RWPE2 (cell line): ENCODE results near the gene AIDA.

Source experiments
- ATAC-seq: fragments of 200-7000 bp; cut with Tn5 transposase; 3 replicates; pipeline ENCODE4 v1.9.1; 2021; ENCODE audit warnings: low read depth
- DNase-seq: peaks from one replicate; pipeline ENCODE4 v3.0.0-alpha.2; 2020; ENCODE audit warnings: low spot score
- H3K27ac ChIP-seq: fragments of 450-650 bp; 2 replicates; pipeline ENCODE4 v1.5.1; 2017; ENCODE audit warnings: mild to moderate bottlenecking; ENCODE audit not compliant: poor library complexity, severe bottlenecking
- H3K27me3 ChIP-seq: fragments of 250-450 bp; sonication (Bioruptor Pico); 2 replicates; pipeline ENCODE4 v1.5.1; 2021; ENCODE audit warnings: mild to moderate bottlenecking, moderate library complexity; ENCODE audit not compliant: insufficient read depth, poor library complexity, severe bottlenecking
- H3K36me3 ChIP-seq: fragments of 250-450 bp; sonication (Bioruptor Pico); 2 replicates; pipeline ENCODE4 v1.5.1; 2020; ENCODE audit warnings: low read depth, mild to moderate bottlenecking, moderate library complexity
- H3K4me1 ChIP-seq: fragments of 250-450 bp; sonication (Bioruptor Pico); 2 replicates; pipeline ENCODE4 v1.5.1; 2021; ENCODE audit warnings: mild to moderate bottlenecking, moderate library complexity; ENCODE audit not compliant: insufficient read depth, poor library complexity, severe bottlenecking
- H3K4me3 ChIP-seq: fragments of 250-450 bp; sonication (Bioruptor Pico); 2 replicates; pipeline ENCODE4 v1.5.1; 2021; ENCODE audit warnings: mild to moderate bottlenecking, moderate library complexity; ENCODE audit not compliant: severe bottlenecking
- H3K9me3 ChIP-seq: fragments of 250-450 bp; sonication (Bioruptor Pico); 2 replicates; pipeline ENCODE4 v1.5.1; 2021; ENCODE audit warnings: mild to moderate bottlenecking, moderate library complexity; ENCODE audit not compliant: severe bottlenecking
- TF ChIP-seq, protein P1 (sequence below): fragments of 450-650 bp; IDR thresholded peaks from one replicate; pipeline ENCODE4 v1.5.1; 2017; ENCODE audit warnings: mild to moderate bottlenecking, moderate library complexity; ENCODE audit not compliant: poor library complexity, severe bottlenecking

The AIDA gene

DNA sequence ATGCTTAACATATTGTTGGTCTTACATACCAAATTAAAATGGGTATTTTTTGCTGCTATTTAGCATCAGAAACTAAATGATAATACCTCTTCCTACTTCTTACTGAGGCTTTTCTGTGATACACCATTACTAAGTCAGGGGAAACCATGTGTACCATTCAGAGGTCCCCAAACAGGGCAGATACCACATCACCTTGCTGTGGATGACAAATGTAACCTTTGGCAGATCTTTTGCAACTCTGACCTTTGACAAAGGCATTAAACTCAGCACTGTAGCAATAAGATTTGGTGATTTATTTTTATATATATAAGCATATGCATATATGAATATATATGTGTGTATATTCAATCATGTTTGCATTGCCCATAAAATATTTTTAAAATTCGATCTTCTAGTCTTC, 27.6 kb upstream of the AIDA start:
- TF ChIP-seq, protein P1, sequence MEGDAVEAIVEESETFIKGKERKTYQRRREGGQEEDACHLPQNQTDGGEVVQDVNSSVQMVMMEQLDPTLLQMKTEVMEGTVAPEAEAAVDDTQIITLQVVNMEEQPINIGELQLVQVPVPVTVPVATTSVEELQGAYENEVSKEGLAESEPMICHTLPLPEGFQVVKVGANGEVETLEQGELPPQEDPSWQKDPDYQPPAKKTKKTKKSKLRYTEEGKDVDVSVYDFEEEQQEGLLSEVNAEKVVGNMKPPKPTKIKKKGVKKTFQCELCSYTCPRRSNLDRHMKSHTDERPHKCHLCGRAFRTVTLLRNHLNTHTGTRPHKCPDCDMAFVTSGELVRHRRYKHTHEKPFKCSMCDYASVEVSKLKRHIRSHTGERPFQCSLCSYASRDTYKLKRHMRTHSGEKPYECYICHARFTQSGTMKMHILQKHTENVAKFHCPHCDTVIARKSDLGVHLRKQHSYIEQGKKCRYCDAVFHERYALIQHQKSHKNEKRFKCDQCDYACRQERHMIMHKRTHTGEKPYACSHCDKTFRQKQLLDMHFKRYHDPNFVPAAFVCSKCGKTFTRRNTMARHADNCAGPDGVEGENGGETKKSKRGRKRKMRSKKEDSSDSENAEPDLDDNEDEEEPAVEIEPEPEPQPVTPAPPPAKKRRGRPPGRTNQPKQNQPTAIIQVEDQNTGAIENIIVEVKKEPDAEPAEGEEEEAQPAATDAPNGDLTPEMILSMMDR, result no peak
- DNase-seq, result no peak
- no peaks in the 10 kb centered on the region for H3K27me3 ChIP-seq
- H3K36me3 ChIP-seq, result no peaks in the 10 kb centered on the region
- H3K4me3 ChIP-seq, result no peak overlapping the region
- no peaks in the 10 kb centered on the region for H3K4me1 ChIP-seq
- H3K27ac ChIP-seq, result no peak overlapping the region
- no peaks in the 10 kb centered on the region for H3K9me3 ChIP-seq
- no peak for ATAC-seq

DNA sequence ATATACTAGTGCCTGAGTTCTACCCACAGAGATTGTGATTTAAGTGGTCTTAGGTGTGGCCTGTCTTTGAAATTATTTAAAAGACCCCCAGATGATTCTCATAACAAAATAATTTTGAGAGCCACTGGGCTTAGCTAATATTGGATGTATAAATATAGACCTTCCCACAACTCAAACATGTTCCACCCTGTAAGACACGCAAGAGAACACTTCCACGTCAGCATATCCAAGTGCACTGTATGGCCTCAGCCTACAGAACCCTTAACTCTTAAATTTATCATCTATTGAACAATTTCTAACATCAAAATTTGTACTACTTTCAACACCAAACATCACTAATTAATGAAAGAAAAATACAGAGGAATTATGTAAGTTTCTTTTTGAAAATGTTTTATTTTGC, 27.2 kb upstream of the AIDA start:
- Histone ChIP-seq H3K9me3 (no peaks in the 10 kb centered on the region), H3K4me3 (no peak overlapping the region), H3K4me1 (no peaks in the 10 kb centered on the region), H3K27me3 (no peaks in the 10 kb centered on the region), H3K36me3 (no peaks in the 10 kb centered on the region), H3K27ac (no peak overlapping the region)
- DNase-seq (no peak), ATAC-seq (no peak)
- TF ChIP-seq, protein P1, result no peak

DNA sequence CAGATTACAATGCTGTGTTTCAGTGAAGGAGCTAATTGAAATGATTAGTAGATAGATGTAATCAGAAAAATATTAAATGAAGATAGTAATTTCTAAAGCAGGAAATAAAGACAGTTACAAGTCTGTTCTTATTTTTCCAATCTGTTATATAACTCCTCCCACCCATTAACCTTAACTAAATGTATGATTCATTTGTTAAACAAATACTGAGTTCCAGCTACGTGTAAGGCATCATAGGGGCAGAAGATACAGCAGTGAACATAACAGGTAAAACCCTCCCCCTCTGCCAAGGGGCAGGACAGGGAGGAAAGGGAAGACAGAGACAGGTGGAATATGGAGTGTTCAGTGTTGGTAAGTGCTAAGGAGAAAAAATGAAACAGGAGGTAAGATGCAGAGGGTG, 24.7 kb upstream of the AIDA start, which contains the start of gene FAM177B:
TSS of gene FAM177B (plus strand) at position 231 of the 400 bp plus-strand sequence. CDS start 9,344 bp downstream, outside the sequence.
- Histone ChIP-seq H3K4me3 (no peak within 1 kb of the TSS), H3K4me1 (no peaks in the 10 kb centered on the region), H3K27ac (no peak within 1 kb of the TSS), H3K27me3 (no peaks in the 10 kb centered on the region), H3K36me3 (peaks cover 10% of the 10 kb centered on the region), H3K9me3 (no peaks in the 10 kb centered on the region)
- DNase-seq (no peak), ATAC-seq (peak; percentile 55)
- TF ChIP-seq, protein P1, result no peak

DNA sequence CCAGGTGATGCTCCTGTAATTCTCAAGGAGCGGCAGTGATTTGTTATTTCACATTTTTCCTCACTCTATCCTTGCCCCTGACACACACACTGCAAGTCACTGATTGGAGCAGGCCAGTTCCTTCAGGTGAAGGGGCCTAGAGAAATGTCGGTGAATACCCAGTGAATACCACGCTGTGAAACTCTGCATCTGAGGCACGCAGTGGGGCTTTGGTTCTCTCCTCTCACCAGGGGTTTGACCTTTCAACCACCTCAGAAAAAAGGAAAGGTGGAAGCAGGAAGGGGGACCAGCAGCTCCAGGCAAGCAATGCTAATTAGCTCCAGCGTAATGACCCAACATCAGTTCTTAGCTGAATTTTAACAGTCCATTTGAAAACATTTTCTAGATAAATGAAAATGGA, 24.2 kb upstream of the AIDA start:
- Histone ChIP-seq H3K9me3 (no peaks in the 10 kb centered on the region), H3K27me3 (no peaks in the 10 kb centered on the region), H3K4me3 (no peak overlapping the region), H3K4me1 (no peaks in the 10 kb centered on the region), H3K36me3 (peaks cover 15% of the 10 kb centered on the region), H3K27ac (no peak overlapping the region)
- no peak for DNase-seq
- TF ChIP-seq, protein P1, result no peak
- ATAC-seq, result no peak

DNA sequence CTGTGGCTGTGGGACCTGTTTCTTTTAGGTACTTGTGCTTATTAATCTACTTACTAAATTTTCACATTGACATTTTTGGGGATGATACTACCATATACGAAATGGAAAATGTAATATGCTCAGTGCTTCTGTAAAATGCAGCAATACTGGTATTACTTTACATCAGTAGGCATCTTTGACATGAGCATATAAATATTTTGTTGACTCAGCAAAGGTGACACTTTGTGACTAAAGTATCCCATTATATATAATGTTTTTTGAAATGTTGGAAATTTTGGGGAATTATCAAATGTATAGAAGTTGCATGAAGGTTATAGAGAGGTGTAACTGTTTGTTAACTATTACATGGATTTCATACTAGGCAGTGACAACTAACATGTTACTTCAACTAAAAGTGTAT, 22.4 kb upstream of the AIDA start:
- ATAC-seq (no peak), DNase-seq (no peak)
- TF ChIP-seq, protein P1, result no peak
- Histone ChIP-seq H3K9me3 (no peaks in the 10 kb centered on the region), H3K27me3 (no peaks in the 10 kb centered on the region), H3K4me1 (no peaks in the 10 kb centered on the region), H3K36me3 (peaks cover 25% of the 10 kb centered on the region), H3K4me3 (no peak overlapping the region), H3K27ac (no peak overlapping the region)
